OCI-LY7 (cell line): ENCODE results near the gene CHSY3. TPM values are rescaled to one million over a fixed set of nuclear protein-coding genes. Genes with fewer than 3 reads are reported as not detected.

ENCODE experiments used
- BruUV-seq: library from RNA; stranded (reverse); fragments of 400-500 nt; replicated peaks from 2 replicates; lab custom pipeline; 2021; lab: Mats Ljungman, UMichigan
- CTCF ChIA-PET: fragments of 300-600 bp; sonication (Branson Sonifier 250); formaldehyde crosslinking; loops from one replicate; lab custom pipeline; 2022; ENCODE audit warnings: antibody characterized with exemption; ENCODE audit not compliant: unreplicated experiment; lab: Charles Lee
- POLR2A ChIA-PET: fragments of 300-600 bp; sonication (Branson Sonifier 250); formaldehyde crosslinking; loops from one replicate; lab custom pipeline; 2022; ENCODE audit warnings: antibody characterized with exemption; lab: Charles Lee
- DNase-seq: peaks from one replicate; pipeline ENCODE4 v3.0.0-alpha.2; 2015; ENCODE audit warnings: low spot score
- H2AFZ ChIP-seq: fragments of 200-600 bp; sonication (generic), shearing (Covaris generic); 2 replicates; pipeline ENCODE4 v1.6.1; 2014; ENCODE audit warnings: mild to moderate bottlenecking, antibody characterized with exemption, low read length, moderate library complexity
- H3K27ac ChIP-seq: fragments of 200-600 bp; sonication (generic); 2 replicates; pipeline ENCODE4 v1.5.1; 2014; ENCODE audit warnings: mixed run types, low read depth, mild to moderate bottlenecking, moderate library complexity, low read length, inconsistent platforms; ENCODE audit not compliant: poor library complexity, severe bottlenecking
- H3K36me3 ChIP-seq: fragments of 200-600 bp; sonication (generic); 2 replicates; pipeline ENCODE4 v1.6.1; 2014; ENCODE audit warnings: mild to moderate bottlenecking, antibody characterized with exemption, low read length, moderate library complexity, mixed read lengths; ENCODE audit not compliant: insufficient read depth
- H3K4me1 ChIP-seq: fragments of 200-600 bp; sonication (generic); 2 replicates; pipeline ENCODE4 v1.5.1; 2014; ENCODE audit warnings: mild to moderate bottlenecking, low read length; ENCODE audit not compliant: insufficient read depth, poor library complexity, severe bottlenecking
- H3K4me2 ChIP-seq: fragments of 200-600 bp; sonication (generic); 2 replicates; pipeline ENCODE4 v1.6.1; 2014; ENCODE audit warnings: mild to moderate bottlenecking, low read length
- H3K4me3 ChIP-seq: fragments of 200-600 bp; sonication (generic); 2 replicates; pipeline ENCODE4 v1.5.1; 2014; ENCODE audit warnings: mild to moderate bottlenecking, low read depth, low read length; ENCODE audit not compliant: poor library complexity, severe bottlenecking
- H3K79me2 ChIP-seq: fragments of 200-600 bp; sonication (generic); 2 replicates; pipeline ENCODE4 v1.6.1; 2016; ENCODE audit warnings: low read depth, mild to moderate bottlenecking, low read length, moderate library complexity, mixed read lengths; ENCODE audit not compliant: insufficient read depth
- H3K9me2 ChIP-seq: fragments of 200-600 bp; sonication (generic); 2 replicates; pipeline ENCODE4 v1.6.1; 2016; ENCODE audit warnings: mild to moderate bottlenecking, low read length, mixed read lengths; ENCODE audit not compliant: insufficient read depth
- H3K9me3 ChIP-seq: fragments of 200-600 bp; sonication (generic); 2 replicates; pipeline ENCODE4 v1.6.1; 2014; ENCODE audit warnings: mild to moderate bottlenecking, mixed run types, low read length, mixed read lengths
- H4K20me1 ChIP-seq: fragments of 200-600 bp; sonication (generic); 2 replicates; pipeline ENCODE4 v1.6.1; 2014; ENCODE audit warnings: mild to moderate bottlenecking, antibody characterized with exemption, low read length, moderate library complexity, mixed read lengths; ENCODE audit not compliant: insufficient read depth
- CTCF ChIP-seq: fragments of 200-600 bp; sonication (generic); conservative IDR thresholded peaks from 2 replicates; pipeline ENCODE4 v1.5.1; 2014; ENCODE audit warnings: mild to moderate bottlenecking, antibody characterized with exemption, low read length, moderate library complexity, mixed read lengths
- EZH2phosphoT487 ChIP-seq: fragments of 200-600 bp; sonication (generic); IDR thresholded peaks from 2 replicates; pipeline ENCODE4 v1.6.1; 2018; ENCODE audit warnings: low read depth, borderline replicate concordance, mild to moderate bottlenecking, mixed run types, antibody characterized with exemption, low read length, moderate library complexity, mixed read lengths
- intact Hi-C: fragments of 100-400 bp; cut with micrococcal nuclease; formaldehyde crosslinking; loops from one replicate; pipeline ENCODE4 v1.10.0; 2022; ENCODE audit not compliant: unreplicated experiment
- total RNA-seq, 2 experiments: library from RNA; depleted of rRNA in 1 of 2; stranded (reverse); fragments of >200 nt in 1 of 2; shearing (Covaris generic) in 1 of 2; gene quantifications; 2 replicates each; pipeline ENCODE4 v1.2.3, GENCODE V29; 2014 to 2022

CHSY3 gene
- total RNA-seq, 2 experiments from 2014 or later, result not detected

- Histone ChIP-seq H3K4me2 (no peak overlapping the region), H2AFZ (no peak overlapping the region), H4K20me1 (no peaks in the 10 kb centered on the region), H3K9me3 (no peaks in the 10 kb centered on the region), H3K27ac (no peak overlapping the region), H3K36me3 (no peaks in the 10 kb centered on the region), H3K9me2 (no peaks in the 10 kb centered on the region), H3K4me3 (no peak overlapping the region), H3K79me2 (no peaks in the 10 kb centered on the region), H3K4me1 (no peaks in the 10 kb centered on the region)
- TF ChIP-seq EZH2phosphoT487 (no peak), CTCF (no peak)
- ChIA-PET CTCF (no interaction called here), POLR2A (no interaction called here)
- intact Hi-C loops, result no loop called here
- no peak for DNase-seq
- no TSS peak for BruUV-seq
These were observed 41.6 kb downstream of the CHSY3 start for GRCh38 chr5:129945774-129946270.

- no peak for TF ChIP-seq CTCF
- TF ChIP-seq EZH2phosphoT487, result no peak
- ChIA-PET POLR2A (no interaction called here), CTCF (no interaction called here)
- BruUV-seq, result no TSS peak
- no peak overlapping the region for H2AFZ ChIP-seq
- H3K4me3 ChIP-seq, result no peak overlapping the region
- no peak for DNase-seq
- H3K27ac ChIP-seq, result no peak overlapping the region
- H3K9me2 ChIP-seq, result no peaks in the 10 kb centered on the region
- H3K36me3 ChIP-seq, result no peaks in the 10 kb centered on the region
- no peaks in the 10 kb centered on the region for H3K9me3 ChIP-seq
- no peaks in the 10 kb centered on the region for H3K79me2 ChIP-seq
- no peaks in the 10 kb centered on the region for H4K20me1 ChIP-seq
- no peak overlapping the region for H3K4me2 ChIP-seq
- intact Hi-C loops, result no loop called here
- no peaks in the 10 kb centered on the region for H3K4me1 ChIP-seq
These were observed 46.8 kb downstream of the CHSY3 start for GRCh38 chr5:129951039-129951438.

GRCh38 chr5:129958581-129958980 lies 54.3 kb downstream of the CHSY3 start:
- H3K4me2 ChIP-seq, result no peak overlapping the region
- ChIA-PET POLR2A (no interaction called here), CTCF (no interaction called here)
- no peaks in the 10 kb centered on the region for H3K36me3 ChIP-seq
- H4K20me1 ChIP-seq, result no peaks in the 10 kb centered on the region
- no TSS peak for BruUV-seq
- H3K4me1 ChIP-seq, result no peaks in the 10 kb centered on the region
- no peak overlapping the region for H2AFZ ChIP-seq
- no peak overlapping the region for H3K27ac ChIP-seq
- no peaks in the 10 kb centered on the region for H3K9me2 ChIP-seq
- DNase-seq, result no peak
- no peaks in the 10 kb centered on the region for H3K79me2 ChIP-seq
- TF ChIP-seq CTCF (no peak), EZH2phosphoT487 (no peak)
- H3K9me3 ChIP-seq, result no peaks in the 10 kb centered on the region
- H3K4me3 ChIP-seq, result no peak overlapping the region
- intact Hi-C loops, result no loop called here
